Upper lobe of left lung (tissue), 4 donors: Measurements from ENCODE around the gene SAE1.

ENCODE experiments used
- CTCF ChIP-seq, 6 experiments: fragments of 450-650 bp in 4 of 6; fragments of 200-600 bp in 2 of 6; sonication (generic) in 2 of 6; IDR thresholded peaks; one replicate each; pipeline ENCODE4 v1.5.1; 2016 to 2019; ENCODE audit warnings: antibody characterized with exemption in 6 of 6
- EP300 ChIP-seq, 4 donors: sonication (generic); formaldehyde crosslinking; IDR thresholded peaks; one replicate each; pipeline ENCODE4 v1.5.1; 2017; ENCODE audit warnings: antibody characterized with exemption in 4 of 4, control low read depth in 2 of 4
- POLR2A ChIP-seq, 4 donors: fragments of 450-650 bp; IDR thresholded peaks; one replicate each; pipeline ENCODE4 v1.5.1; 2016 to 2017; ENCODE audit warnings: antibody characterized with exemption in 4 of 4, mild to moderate bottlenecking in 2 of 4
- POLR2AphosphoS5 ChIP-seq, 2 donors: sonication (generic); formaldehyde crosslinking; IDR thresholded peaks; one replicate each; pipeline ENCODE4 v1.5.1; 2017; ENCODE audit warnings: antibody characterized with exemption in 2 of 2

GRCh38 chr19:47106821-47107201 is 23.8 kb upstream of the SAE1 start:
- TF ChIP-seq CTCF (IDR thresholded peaks at IDR 0.05) (no peak), POLR2AphosphoS5 (IDR thresholded peaks at IDR 0.05) (no peak), POLR2A (IDR thresholded peaks at IDR 0.05) (no peak), EP300 (IDR thresholded peaks at IDR 0.05) (no peak)
